IMR-90 (cell line): ENCODE results near the gene KMT2E. TPM values are rescaled to one million over a fixed set of nuclear protein-coding genes. Genes with fewer than 3 reads are reported as not detected.

Experiments used
- ATAC-seq: fragments of 200-7000 bp; cut with Tn5 transposase; 2 replicates; pipeline ENCODE4 v1.9.1; 2020; ENCODE audit warnings: low read depth, mild to moderate bottlenecking, moderate library complexity
- BruUV-seq: library from RNA; stranded (reverse); fragments of 400-500 nt; replicated peaks from 2 replicates; lab custom pipeline; 2021; lab: Mats Ljungman, UMichigan
- CTCF ChIA-PET: fragments of 300-600 bp; formaldehyde crosslinking; extraction: SDS; loops from one replicate; lab custom pipeline; 2021; ENCODE audit warnings: antibody characterized with exemption; lab: Yijun Ruan, JAX
- POLR2A ChIA-PET: fragments of 300-600 bp; sonication (Branson Sonifier 250); formaldehyde crosslinking; loops from one replicate; lab custom pipeline; 2022; ENCODE audit warnings: antibody characterized with exemption; ENCODE audit not compliant: unreplicated experiment; lab: Charles Lee
- DNase-seq: peaks from one replicate; pipeline ENCODE4 v3.0.0; 2013
- H2AFZ ChIP-seq: replicated peaks from 2 replicates; pipeline ENCODE3; 2013; ENCODE audit warnings: low read length, mild to moderate bottlenecking; ENCODE audit not compliant: poor library complexity
- H2AK5ac ChIP-seq: 2 replicates; pipeline ENCODE4 v1.6.1; 2013; ENCODE audit warnings: low read depth, low read length, inconsistent platforms
- H2AK9ac ChIP-seq: replicated peaks from 2 replicates; pipeline ENCODE3; 2013; ENCODE audit warnings: mild to moderate bottlenecking, low read depth, low read length, moderate library complexity; ENCODE audit not compliant: poor library complexity
- H2BK120ac ChIP-seq: 2 replicates; pipeline ENCODE4 v1.6.1; 2013; ENCODE audit warnings: low read depth, low read length, inconsistent platforms
- H2BK15ac ChIP-seq: 3 replicates; pipeline ENCODE4 v1.6.1; 2013; ENCODE audit warnings: low read depth, low read length, inconsistent platforms
- H2BK20ac ChIP-seq: 2 replicates; pipeline ENCODE4 v1.6.1; 2013; ENCODE audit warnings: low read depth, mild to moderate bottlenecking, inconsistent platforms, low read length, moderate library complexity
- H2BK5ac ChIP-seq: 2 replicates; pipeline ENCODE4 v1.6.1; 2013; ENCODE audit warnings: mild to moderate bottlenecking, low read depth, low read length, inconsistent platforms; ENCODE audit not compliant: poor library complexity, severe bottlenecking
- H3K14ac ChIP-seq: replicated peaks from 2 replicates; pipeline ENCODE4 v1.6.1; 2013; ENCODE audit warnings: low read depth, low read length, inconsistent platforms
- H3K18ac ChIP-seq: 2 replicates; pipeline ENCODE4 v1.6.1; 2013; ENCODE audit warnings: low read depth, low read length, control low read depth
- H3K23ac ChIP-seq: 2 replicates; pipeline ENCODE4 v1.6.1; 2013; ENCODE audit warnings: low read depth, low read length, inconsistent platforms
- H3K27ac ChIP-seq: 2 replicates; pipeline ENCODE4 v1.5.1; 2013; ENCODE audit warnings: mild to moderate bottlenecking, control low read depth, low read length; ENCODE audit not compliant: insufficient read depth
- H3K27me3 ChIP-seq: 2 replicates; pipeline ENCODE4 v1.6.1; 2013; ENCODE audit warnings: low read length; ENCODE audit not compliant: control insufficient read depth, insufficient read depth
- H3K36me3 ChIP-seq: 2 replicates; pipeline ENCODE4 v1.6.1; 2013; ENCODE audit warnings: low read length, mixed read lengths; ENCODE audit not compliant: control insufficient read depth, insufficient read depth
- H3K4ac ChIP-seq: 2 replicates; pipeline ENCODE4 v1.6.1; 2013; ENCODE audit warnings: low read depth, low read length, inconsistent platforms
- H3K4me1 ChIP-seq: 2 replicates; pipeline ENCODE4 v1.6.1; 2013; ENCODE audit warnings: low read length, mixed read lengths; ENCODE audit not compliant: control insufficient read depth, insufficient read depth
- H3K4me2 ChIP-seq: 2 replicates; pipeline ENCODE4 v1.6.1; 2013; ENCODE audit warnings: low read depth, mild to moderate bottlenecking, control low read depth, low read length, moderate library complexity
- H3K4me3 ChIP-seq: 2 replicates; pipeline ENCODE4 v1.5.1; 2013; ENCODE audit warnings: low read depth, mild to moderate bottlenecking, control low read depth, low read length, moderate library complexity; ENCODE audit not compliant: insufficient read depth
- H3K56ac ChIP-seq: 2 replicates; pipeline ENCODE4 v1.6.1; 2013; ENCODE audit warnings: low read length, inconsistent platforms; ENCODE audit not compliant: insufficient read depth; ENCODE audit errors: extremely low read depth
- H3K79me1 ChIP-seq, 2 experiments: 2 replicates each; pipeline ENCODE4 v1.6.1; 2013; ENCODE audit warnings: low read length in 2 of 2, inconsistent platforms in 1 of 2, low read depth in 1 of 2
- H3K9ac ChIP-seq: 2 replicates; pipeline ENCODE4 v1.6.1; 2013; ENCODE audit warnings: low read depth, low read length, control low read depth
- H3K9me1 ChIP-seq: 2 replicates; pipeline ENCODE4 v1.6.1; 2013; ENCODE audit warnings: low read length, inconsistent platforms; ENCODE audit not compliant: insufficient read depth
- H3K9me3 ChIP-seq: 2 replicates; pipeline ENCODE4 v1.6.1; 2013; ENCODE audit warnings: low read length; ENCODE audit not compliant: control insufficient read depth, insufficient read depth
- H4K20me1 ChIP-seq: 2 replicates; pipeline ENCODE4 v1.6.1; 2013; ENCODE audit warnings: low read length, inconsistent platforms; ENCODE audit not compliant: insufficient read depth
- H4K5ac ChIP-seq: 2 replicates; pipeline ENCODE4 v1.6.1; 2013; ENCODE audit warnings: mild to moderate bottlenecking, low read depth, low read length, control low read depth
- H4K8ac ChIP-seq, 2 experiments: 2 replicates each; pipeline ENCODE4 v1.6.1; 2013; ENCODE audit warnings: low read depth in 2 of 2, low read length in 2 of 2, control low read depth in 1 of 2, inconsistent platforms in 1 of 2
- H4K91ac ChIP-seq: 2 replicates; pipeline ENCODE4 v1.6.1; 2013; ENCODE audit warnings: low read depth, low read length, inconsistent platforms; ENCODE audit not compliant: insufficient read depth
- MAFK ChIP-seq: IDR thresholded peaks from 2 replicates; pipeline ENCODE4 v1.6.1; 2012; ENCODE audit warnings: low read depth, low read length, improper control_type of control experiment
- dilution Hi-C: fragments of 300-500 bp; cut with HindIII; formaldehyde crosslinking; loops from one replicate; pipeline ENCODE4 v1.14.3; 2018; ENCODE audit warnings: low sequenced_read_pairs; ENCODE audit not compliant: unreplicated experiment
- in situ Hi-C: fragments of 300-500 bp; cut with MboI; formaldehyde crosslinking; loops from 3 replicates; pipeline ENCODE4 v1.14.3; 2019; ENCODE audit warnings: low sequenced_read_pairs, inconsistent platforms, mixed read lengths
- intact Hi-C: fragments of 100-400 bp; cut with micrococcal nuclease; formaldehyde crosslinking; loops from 2 replicates; pipeline ENCODE4 v1.10.0; 2022
- polyA plus RNA-seq, 3 experiments: library from polyadenylated mRNA; depleted of rRNA; stranded (reverse); fragments of >200 nt; gene quantifications; 2 replicates each; pipeline ENCODE4 v1.2.3, GENCODE V29; 2012; ENCODE audit warnings: low replicate concordance in 1 of 3
- total RNA-seq: library from RNA; depleted of rRNA; stranded (reverse); fragments of >200 nt; gene quantifications from 2 replicates; pipeline ENCODE4 v1.2.3, GENCODE V29; 2012

Gene KMT2E
- total and polyA plus RNA-seq, 2 of the 4 experiments (the other 2 are of a cell fraction) = 16.8 to 79.2 TPM

DNA sequence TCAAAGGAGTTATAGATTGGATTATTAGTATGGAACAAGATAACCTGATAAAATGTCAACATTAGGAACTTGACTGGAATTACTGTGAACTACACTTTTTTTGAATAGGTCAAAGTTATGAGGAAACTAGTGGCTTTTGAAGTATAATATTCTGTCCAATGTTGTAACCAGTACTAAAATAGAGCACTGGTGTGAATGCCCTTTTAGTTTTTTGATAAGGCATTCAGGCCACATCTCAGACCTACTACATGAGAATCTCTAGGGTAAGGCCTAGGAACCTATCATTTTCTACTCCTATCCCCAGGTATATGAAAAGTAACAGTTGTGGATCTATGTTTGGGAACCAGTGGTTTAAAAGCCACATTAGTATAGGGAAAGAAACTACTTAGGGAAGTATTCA is 16.4 kb downstream of the KMT2E start:
- H3K56ac ChIP-seq = no peak overlapping the region
- no peaks in the 10 kb centered on the region; the same call in 1 of the 2 replicates for H3K36me3 ChIP-seq
- peaks cover 3 to 56% of the 10 kb centered on the region in 2 experiments; a peak in 3 of 4 replicates for H3K79me1 ChIP-seq
- ATAC-seq = no peak
- no peak overlapping the region for H4K8ac ChIP-seq
- peaks cover 24% of the 10 kb centered on the region for H3K9me1 ChIP-seq
- peaks cover 2% of the 10 kb centered on the region for H3K4me1 ChIP-seq
- BruUV-seq = no TSS peak
- no peak overlapping the region for H3K9ac ChIP-seq
- POLR2A ChIA-PET = no interaction called here
- no peak overlapping the region for H4K91ac ChIP-seq
- H3K4me3 ChIP-seq = no peak overlapping the region
- H3K27ac ChIP-seq = no peak overlapping the region
- no peak overlapping the region for H3K4ac ChIP-seq
- intact Hi-C loops (no loop called here), dilution Hi-C loops (no loop called here), in situ Hi-C loops (no loop called here)
- no peak overlapping the region for H3K18ac ChIP-seq
- DNase-seq = no peak
- H4K5ac ChIP-seq = no peak overlapping the region
- H2BK120ac ChIP-seq = no peak overlapping the region
- H2BK15ac ChIP-seq = no peak overlapping the region
- no peak overlapping the region for H3K4me2 ChIP-seq
- CTCF ChIA-PET = no interaction called here
- no peak overlapping the region for H3K23ac ChIP-seq
- no peak overlapping the region for H2AK9ac ChIP-seq
- no peaks in the 10 kb centered on the region for H3K27me3 ChIP-seq
- no peak overlapping the region for H2BK5ac ChIP-seq
- H3K9me3 ChIP-seq = no peaks in the 10 kb centered on the region
- no peak overlapping the region for H2AK5ac ChIP-seq
- TF ChIP-seq MAFK = no peak
- no peak overlapping the region for H2AFZ ChIP-seq
- peaks cover 95% of the 10 kb centered on the region for H4K20me1 ChIP-seq
- H2BK20ac ChIP-seq = no peak overlapping the region
- H3K14ac ChIP-seq = no peak overlapping the region
